DMS153 treated with DMSO at 0.1 percent for 48 hours (cell line): ENCODE data around the gene ST8SIA2.
A peak's percentile ranks its signal among the peaks of the same experiment; 100 is the strongest.

ENCODE experiments used
- DNase-seq: peaks from one replicate; lab custom pipeline; 2025; ENCODE audit not compliant: unreplicated experiment; lab: John Stamatoyannopoulos, UW

Gene ST8SIA2

GRCh38 chr15:92393071-92393979 lies at the start of gene ST8SIA2:
TSS of gene ST8SIA2 (plus strand) at chr15:92393881. CDS start at chr15:92394065, 184 bp downstream.
- peak; percentile 1 for DNase-seq

GRCh38 chr15:92343924-92344643 lies 49.6 kb upstream of the ST8SIA2 start:
- no peak for DNase-seq

- DNase-seq: no peak
Observed at GRCh38 chr15:92346063-92346462, 47.6 kb upstream of the ST8SIA2 start.

- DNase-seq: no peak
Observed at GRCh38 chr15:92355307-92355706, 38.4 kb upstream of the ST8SIA2 start.

GRCh38 chr15:92361321-92362000 lies 32.2 kb upstream of the ST8SIA2 start:
- DNase-seq: no peak

- no peak for DNase-seq
Observed at GRCh38 chr15:92362001-92362350, 31.7 kb upstream of the ST8SIA2 start.

GRCh38 chr15:92365084-92365483 lies 28.6 kb upstream of the ST8SIA2 start:
- no peak for DNase-seq

GRCh38 chr15:92365906-92366305 lies 27.8 kb upstream of the ST8SIA2 start:
- DNase-seq: no peak

- no peak for DNase-seq
Observed at GRCh38 chr15:92366381-92366780, 27.3 kb upstream of the ST8SIA2 start.

- no peak for DNase-seq
Observed at GRCh38 chr15:92375057-92375456, 18.6 kb upstream of the ST8SIA2 start.

- DNase-seq: no peak
Observed at GRCh38 chr15:92376109-92376508, 17.6 kb upstream of the ST8SIA2 start.

GRCh38 chr15:92377083-92377789 lies 16.4 kb upstream of the ST8SIA2 start:
- no peak for DNase-seq

GRCh38 chr15:92383519-92384324 lies 10.0 kb upstream of the ST8SIA2 start:
- no peak for DNase-seq

- no peak for DNase-seq
Observed at GRCh38 chr15:92384381-92384780, 9.3 kb upstream of the ST8SIA2 start.

GRCh38 chr15:92385096-92385495 lies 8.6 kb upstream of the ST8SIA2 start:
- no peak for DNase-seq

GRCh38 chr15:92391640-92392039 lies 2.0 kb upstream of the ST8SIA2 start:
- no peak for DNase-seq

- DNase-seq: no peak
Observed at GRCh38 chr15:92392462-92392861, 1.2 kb upstream of the ST8SIA2 start.

- DNase-seq: no peak
Observed at GRCh38 chr15:92393980-92394308, 263 bp downstream of the ST8SIA2 start.

GRCh38 chr15:92394309-92395097 lies 822 bp downstream of the ST8SIA2 start:
- no peak for DNase-seq
